ENCODE data around the gene PDPN.
"Not testable (repeated sequence)": the region's sequence is repeated elsewhere in the genome, so short reads cannot be mapped to it uniquely, and the experiment has no call there.

The PDPN gene, protein sequence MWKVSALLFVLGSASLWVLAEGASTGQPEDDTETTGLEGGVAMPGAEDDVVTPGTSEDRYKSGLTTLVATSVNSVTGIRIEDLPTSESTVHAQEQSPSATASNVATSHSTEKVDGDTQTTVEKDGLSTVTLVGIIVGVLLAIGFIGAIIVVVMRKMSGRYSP

DNA sequence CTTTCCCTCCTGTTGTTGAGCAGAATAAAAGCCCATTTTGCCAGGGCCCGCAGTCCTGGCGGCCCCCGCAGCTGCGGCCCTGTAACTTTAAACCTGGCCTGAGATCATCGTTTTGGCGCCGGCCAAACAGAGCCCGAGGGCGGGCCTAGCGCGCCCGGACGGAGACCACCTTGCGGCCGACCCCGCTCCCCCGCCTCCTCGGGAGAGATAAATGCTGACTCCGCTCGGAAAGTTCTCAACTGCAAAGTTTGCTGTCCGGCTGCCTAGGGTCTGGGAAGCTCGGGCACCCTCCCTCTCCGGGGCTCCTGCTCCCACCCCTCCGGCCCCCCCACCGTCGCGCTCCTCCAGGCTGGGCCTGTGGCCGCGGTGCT lies at the start of gene PDPN:
Gene PDPN, plus strand, starts transcription at position 238 of the 371 bp plus-strand sequence. CDS start 202 bp downstream, outside the sequence.
- DNase-seq (ENCODE audit: low read depth, low spot score), result no peak

DNA sequence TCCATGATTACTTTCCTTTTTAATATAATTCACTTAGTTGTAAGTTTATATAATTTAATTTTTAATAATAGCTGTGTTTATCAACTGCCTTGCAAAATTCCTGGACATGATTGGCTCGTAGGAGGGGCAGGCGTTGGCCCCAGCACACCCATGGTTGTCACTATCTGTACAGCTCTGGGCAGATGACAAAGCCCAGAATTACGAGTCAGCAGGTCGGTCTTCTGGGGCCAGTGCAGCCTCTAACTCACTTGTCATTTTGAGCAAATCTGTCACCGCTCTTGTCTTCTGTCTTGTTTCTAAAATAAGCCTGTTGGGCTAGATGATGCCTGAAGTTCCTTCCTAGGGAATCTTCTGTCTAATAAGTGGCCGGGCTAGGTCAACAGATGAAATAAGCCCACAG lies 48.4 kb upstream of the PDPN start:
- DNase-seq (ENCODE audit: low read depth, low spot score), result no peak

DNA sequence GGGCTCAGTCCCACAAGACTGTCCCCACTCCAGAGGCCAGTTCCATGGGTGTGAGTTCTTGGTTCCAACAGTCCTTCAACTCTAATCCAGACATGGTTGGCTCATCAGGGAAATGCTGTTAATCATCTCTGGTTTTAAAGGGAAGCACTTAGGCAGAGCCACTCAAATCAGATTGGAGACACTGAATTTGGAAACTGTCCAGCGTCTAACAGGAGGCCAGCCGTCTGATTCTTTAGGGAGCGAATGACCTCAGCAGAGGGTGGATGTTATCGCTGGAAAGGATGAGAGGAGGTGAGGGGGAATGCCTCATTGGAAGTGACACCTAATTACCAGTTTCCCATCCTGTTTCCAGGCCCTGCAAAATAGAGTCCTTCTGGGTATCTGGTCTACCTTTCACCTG lies 47.1 kb upstream of the PDPN start:
- no peak for DNase-seq (ENCODE audit: low read depth, low spot score)

DNA sequence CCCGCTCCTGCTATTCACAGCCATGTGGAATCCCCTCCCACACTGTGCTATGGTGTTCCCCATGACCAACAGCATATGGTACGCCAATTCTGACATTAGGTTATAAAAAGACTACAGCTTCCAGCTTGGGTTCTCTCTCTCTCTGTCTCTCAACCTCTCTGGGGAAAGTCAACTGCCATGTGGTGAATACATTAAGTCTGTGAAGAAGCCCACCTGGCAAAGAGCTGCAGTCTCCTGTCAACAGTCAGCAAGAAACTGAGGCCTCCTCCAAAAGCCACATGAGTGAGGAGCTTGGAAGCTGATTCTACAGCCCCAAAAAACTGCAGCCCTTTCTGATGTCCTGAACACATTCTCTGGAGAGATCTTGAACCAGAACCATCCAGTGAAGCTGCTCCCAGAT lies 44.8 kb upstream of the PDPN start:
- no peak for DNase-seq (ENCODE audit: low read depth, low spot score)

DNA sequence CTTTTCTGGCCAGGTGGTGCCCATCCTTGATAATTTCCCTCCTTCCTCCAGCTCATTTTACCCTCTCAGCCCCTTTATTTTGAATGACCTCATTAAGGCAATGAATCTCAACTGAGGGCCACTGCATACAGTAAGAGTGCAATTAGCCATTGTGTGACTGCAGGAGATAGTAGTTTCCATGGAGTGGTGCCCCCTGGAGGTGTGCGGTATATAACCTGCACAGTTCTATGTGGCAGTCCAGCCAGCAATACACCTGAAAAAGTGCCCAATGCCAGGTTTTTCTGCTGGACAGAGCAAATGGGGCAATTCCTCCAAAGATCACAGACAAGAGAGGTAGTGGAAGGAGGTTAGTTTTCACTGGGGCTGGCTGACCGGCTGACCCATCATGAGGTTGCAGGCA lies 43.9 kb upstream of the PDPN start:
- no peak for DNase-seq (ENCODE audit: low read depth, low spot score)

DNA sequence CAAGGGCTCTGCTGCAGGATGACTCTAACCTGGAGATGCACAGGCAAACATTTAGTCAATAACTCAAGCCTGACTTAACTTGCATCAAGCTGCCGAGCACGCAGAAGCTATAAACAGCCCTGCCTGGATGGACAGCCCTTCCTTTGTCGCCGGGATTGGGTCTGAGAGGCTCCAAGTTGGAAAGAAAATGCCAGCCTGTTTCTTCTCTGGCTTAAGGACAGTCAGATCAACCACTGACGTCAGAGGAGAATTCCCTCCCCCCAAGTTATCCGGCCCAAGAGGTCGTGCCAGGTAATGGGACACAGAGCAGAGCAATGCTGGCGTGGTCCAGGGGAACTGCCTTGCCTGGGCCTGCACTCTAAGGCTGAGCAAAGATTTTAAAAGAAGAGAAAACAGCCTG lies 42.8 kb upstream of the PDPN start:
- no peak for DNase-seq (ENCODE audit: low read depth, low spot score)

DNA sequence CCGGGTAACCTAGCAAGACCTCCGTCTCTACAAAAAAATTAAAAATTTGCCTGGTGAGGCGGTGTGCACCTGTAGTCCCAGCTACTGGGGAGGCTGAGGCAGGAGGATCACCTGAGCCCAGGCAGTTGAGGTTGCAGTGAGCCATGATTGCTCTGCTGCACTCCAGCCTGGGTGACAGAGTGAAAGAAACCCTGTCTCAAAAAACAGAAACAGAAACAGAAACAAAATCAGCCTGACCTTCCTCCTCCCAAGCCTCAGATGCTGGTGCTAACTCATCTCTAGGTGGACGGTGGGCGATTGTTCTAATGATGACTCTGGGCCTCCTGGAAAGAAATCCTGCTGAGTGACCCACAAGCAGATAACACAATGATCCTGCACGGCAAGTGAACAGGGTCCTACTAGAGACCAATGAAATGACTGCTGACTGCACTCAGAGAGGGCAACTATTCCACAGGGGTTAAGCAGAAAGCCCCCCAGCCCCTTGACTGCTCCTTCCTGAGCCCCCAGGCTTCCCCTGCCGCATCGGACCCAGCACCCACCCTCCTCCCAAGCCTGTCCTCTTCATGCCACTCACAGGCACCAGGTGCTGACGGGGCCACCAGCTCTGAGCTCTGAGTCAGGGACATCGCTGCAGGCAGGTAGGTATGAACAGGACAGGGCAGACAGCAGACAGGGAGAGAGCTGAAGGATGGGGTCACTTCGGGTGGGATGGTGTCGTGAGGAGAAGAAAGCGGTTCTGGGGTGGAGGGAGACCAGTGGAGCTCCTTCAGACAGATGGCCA lies 42.0 kb upstream of the PDPN start:
- DNase-seq (ENCODE audit: low read depth, low spot score), result no peak

DNA sequence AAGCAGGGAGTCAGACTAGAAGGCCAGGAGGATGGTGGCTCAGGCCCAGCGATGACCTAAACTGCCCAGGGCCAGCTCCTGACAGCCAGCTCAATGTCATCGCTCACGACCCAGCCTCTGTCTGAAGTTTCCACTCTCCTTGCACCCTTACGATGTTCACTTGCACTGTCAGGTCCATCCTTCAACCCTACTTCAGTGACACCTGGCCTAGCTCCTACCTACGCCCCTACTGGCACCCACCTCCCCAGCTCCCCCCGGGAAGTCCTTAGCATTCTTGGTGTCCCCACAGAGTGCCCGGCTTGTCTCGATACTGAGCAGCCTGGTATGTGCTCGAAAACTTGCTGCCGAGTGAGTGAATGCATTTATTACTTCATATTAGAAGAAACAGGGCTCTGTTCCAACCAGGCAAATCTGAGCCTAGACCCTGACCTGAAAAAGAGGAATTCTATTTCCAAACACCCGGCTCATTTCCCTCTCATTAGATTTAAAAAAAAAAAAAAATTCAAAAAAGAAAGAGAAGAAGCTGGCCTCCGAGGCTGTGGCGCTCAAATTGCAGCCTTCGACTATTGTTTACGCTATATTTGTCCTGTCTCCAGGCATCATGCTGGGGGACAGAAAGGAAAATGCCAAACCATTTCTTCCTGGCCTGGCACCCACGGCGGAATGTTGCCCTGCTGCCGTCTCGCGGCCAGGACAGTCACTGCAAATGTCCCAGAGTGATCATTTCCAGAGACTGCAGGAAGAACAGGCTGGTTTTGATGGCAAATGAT lies 40.0 kb upstream of the PDPN start:
- no peak for DNase-seq (ENCODE audit: low read depth, low spot score)

DNA sequence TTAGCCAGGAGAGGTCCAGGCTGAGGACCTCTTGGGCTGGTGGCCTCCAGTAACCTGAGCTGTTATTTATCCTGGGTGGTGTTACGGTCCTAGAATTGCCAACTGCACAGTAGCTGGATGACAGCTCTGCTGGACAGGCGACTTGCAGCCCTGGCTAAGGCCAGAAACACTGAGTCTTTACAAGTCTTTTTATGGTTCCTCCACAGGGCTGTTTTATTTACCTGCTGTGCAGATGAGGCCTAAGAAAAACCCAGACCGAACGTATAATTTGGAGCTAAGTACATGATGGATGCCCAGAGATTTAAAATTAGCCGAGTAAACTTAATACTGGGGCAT lies 39.4 kb upstream of the PDPN start:
- no peak for DNase-seq (ENCODE audit: low read depth, low spot score)

DNA sequence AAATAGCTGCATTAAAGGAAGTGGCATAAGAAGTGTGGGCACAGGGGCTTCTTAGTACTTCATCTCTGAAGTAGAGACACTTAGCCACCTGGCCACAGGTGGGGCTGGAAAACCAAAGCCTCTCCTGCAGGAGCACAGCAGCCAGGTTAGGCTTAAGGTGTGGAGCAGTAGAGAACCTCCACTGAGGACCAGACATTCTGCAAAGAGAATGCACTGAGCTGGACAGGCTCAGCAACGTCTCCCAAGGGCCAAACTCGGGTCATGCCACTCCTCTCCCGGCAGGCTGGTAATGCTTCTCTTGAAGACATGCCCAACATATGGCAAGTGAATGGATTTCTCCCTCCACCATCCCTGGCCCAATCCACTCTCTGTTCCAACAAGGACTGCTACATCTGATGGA lies 36.8 kb upstream of the PDPN start:
- DNase-seq (ENCODE audit: low read depth, low spot score), result no peak

DNA sequence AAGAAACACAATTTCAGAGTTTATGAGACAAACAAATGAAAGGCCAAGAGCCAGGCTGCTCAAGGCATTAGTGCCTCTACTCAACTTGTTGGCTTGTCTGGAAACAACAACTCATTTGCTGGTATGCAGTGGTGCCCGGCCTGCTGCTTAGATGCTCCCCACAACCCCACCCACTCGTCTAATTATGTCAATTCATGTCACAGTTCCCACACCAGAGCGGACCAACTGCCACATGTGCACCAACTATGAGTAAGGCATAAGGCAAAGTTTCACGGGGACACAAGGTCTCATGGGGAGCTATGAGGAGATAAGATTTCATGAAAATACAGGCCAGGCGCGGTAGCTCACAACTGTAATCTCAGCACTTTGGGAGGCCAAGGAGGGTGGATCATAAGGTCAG lies 35.4 kb upstream of the PDPN start:
- DNase-seq (ENCODE audit: low read depth, low spot score), result no peak

DNA sequence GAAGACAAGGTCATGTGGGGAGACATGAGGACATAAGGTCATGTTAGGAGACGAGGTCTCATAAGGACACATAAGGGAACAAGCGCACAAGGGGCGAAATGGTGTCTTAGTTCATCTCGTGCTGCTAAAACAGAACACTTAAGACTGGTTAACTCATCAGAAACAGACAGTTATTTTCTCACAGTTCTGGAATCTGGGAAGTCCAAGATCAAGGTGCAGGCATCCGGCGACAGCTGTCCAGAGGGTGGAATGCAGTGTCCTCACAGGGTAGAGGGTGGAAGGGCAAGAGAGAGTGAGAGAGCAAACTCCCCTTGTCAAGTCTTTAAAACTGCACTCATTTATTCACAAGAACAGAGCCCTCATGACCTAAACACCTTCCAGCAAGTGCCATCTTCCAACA lies 34.6 kb upstream of the PDPN start:
- DNase-seq (ENCODE audit: low read depth, low spot score), result no peak

DNA sequence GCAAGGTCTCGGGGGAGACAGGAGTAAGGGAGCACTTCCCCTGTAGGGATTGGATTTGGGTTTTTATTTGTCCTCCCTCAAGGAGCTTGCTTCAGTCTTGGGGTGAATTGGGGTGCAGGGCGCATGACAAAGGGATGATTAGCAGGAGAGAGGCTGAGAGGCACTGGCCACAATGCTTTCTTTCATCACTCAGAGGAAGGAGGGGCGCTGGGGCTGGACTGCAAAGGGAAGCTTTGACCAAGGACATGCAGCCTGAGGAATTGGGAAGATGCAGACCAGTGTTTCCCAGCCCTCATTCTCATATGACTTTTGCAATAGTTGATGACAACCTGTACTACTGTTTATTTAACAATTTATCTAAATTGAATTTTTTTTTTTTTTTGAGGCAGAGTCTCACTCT lies 34.1 kb upstream of the PDPN start:
- no peak for DNase-seq (ENCODE audit: low read depth, low spot score)

DNA sequence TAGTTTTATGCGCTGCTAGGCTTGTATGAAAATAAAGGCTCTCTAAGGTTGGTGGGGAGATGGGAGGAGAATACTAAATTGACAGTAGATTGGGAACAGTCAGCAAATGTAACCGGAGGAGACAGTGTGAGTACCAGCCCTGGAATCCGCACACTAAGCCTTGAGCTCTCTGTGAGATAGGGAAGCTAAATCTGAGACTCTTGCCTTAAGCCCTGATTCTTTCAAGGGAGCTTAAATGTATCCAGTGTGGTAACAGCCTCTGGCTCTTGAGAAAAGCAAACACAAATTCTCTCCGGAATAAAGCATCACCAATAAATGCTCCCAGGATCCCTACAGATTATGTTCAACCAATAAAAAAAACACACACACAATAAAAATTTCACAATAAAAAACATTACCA lies 33.0 kb upstream of the PDPN start:
- no peak for DNase-seq (ENCODE audit: low read depth, low spot score)

DNA sequence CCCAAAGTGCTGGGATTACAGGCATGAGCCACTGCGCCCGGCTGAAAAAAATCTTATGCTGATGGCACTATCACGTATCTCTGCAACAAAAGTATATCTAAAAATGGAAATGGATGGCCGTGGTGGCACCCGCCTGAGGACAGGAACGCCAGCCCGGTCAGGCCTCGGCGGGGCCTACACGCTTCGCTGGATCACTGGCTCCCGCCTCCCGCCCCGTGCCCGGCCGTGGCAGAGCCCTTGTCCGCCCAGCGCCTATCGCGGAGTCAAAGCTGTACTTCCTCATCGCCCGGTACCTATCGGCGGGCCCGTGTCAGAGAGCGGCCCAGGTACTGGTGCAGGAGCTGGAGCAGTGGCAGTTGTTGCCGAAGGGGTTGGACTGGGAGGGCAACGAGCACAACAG lies 28.8 kb upstream of the PDPN start:
- no peak for DNase-seq (ENCODE audit: low read depth, low spot score)

DNA sequence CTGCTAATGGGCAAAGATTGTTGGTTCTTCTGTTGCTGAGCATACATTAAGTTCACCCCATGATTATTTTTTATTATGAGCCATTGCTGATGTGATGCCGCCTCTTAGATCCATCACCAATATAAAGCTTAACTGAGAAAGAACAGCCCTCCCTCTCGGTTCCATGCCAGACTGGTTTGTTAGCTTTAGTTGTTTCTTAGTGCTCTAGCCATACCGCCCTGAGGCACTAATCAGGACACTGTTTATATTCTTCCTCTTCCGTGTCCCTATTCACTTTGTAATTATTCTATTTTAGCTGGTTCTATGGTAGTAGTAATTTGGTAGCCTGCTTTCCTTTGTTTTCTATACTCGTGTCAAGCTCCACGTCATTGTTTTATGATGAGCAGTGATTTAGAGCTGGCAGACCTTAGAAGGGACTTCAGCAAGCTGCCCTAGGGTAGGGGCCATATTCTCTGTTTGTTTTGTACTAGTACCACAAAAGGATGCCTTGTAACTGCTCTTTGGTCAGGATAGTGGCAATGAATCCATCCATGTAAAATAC lies 27.3 kb upstream of the PDPN start:
- no peak for DNase-seq (ENCODE audit: low read depth, low spot score)

DNA sequence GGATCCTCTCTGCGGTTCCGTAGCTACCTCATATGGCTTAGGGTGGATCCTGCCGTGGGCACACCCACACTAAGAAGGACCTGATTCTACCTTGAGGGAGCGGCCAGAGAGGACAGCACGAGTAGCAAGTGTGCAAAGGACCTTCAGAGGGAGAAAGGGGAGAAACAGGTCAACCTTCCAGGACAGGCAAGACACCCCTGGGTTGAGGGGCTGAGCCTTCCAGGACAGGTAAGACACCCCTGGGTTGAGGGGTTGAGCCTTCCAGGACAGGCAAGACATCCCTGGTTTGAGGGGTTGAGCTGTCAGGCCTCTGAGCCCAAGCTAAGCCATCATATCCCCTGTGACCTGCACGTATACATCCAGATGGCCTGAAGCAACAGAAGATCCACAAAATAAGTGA lies 23.1 kb upstream of the PDPN start:
- DNase-seq (ENCODE audit: low read depth, low spot score), result no peak

DNA sequence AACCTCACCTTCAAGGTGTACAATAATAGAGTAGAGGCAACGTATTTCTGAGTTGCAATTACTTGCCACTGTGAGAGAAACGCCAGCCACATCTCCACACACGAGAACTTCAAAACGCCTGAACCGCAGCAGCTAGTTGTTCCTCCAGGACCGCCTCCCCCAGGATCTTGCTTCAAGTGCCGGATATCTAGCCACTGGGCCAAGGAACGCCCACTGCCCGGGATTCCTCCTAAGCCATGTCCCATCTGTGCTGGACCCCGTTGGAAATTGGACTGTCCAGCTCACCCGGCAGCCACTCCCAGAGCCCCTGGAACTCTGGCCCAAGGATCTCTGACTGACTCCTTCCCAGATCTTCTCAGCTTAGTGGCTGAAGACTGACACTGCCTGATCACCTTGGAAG lies 20.7 kb upstream of the PDPN start:
- not testable (repeated sequence) for DNase-seq (ENCODE audit: low read depth, low spot score)

DNA sequence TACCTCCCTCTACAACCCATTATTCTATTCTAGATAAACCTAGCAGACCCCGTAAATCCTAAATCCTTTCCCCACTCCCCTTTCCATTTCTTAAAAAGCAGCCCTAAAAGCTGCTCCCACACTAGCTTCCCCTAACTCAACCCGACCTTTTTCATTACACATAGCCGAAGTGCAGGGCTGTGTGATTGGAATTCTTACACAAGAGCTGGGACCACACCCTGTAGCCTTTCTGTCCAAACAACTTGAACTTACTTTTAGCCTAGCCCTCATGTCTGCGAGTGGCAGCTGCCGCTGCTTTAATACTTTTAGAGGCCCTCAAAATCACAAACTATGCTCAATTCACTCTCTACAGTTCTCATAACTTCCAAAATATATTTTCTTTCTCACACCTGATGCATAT lies 19.6 kb upstream of the PDPN start:
- DNase-seq (ENCODE audit: low read depth, low spot score), result no peak

DNA sequence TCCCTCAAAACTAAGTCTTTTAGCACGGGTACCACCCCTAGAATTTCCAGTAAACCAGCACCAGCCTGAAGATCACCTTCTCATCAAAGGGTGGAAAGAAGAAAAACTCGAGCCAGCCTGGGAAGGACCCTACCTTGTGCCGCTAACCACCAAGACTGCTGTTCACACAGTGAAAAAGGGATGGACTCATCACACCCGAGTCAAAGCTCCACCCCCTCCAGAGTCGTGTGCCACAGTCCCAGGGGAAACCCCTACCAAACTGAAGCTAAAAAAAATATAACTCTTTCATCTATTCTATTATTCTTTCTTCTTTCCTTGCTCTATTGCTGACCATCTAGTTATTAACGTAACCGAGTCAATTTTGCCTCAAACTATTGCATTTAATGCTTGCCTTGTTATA lies 13.2 kb upstream of the PDPN start:
- DNase-seq (ENCODE audit: low read depth, low spot score), result not testable (repeated sequence)

DNA sequence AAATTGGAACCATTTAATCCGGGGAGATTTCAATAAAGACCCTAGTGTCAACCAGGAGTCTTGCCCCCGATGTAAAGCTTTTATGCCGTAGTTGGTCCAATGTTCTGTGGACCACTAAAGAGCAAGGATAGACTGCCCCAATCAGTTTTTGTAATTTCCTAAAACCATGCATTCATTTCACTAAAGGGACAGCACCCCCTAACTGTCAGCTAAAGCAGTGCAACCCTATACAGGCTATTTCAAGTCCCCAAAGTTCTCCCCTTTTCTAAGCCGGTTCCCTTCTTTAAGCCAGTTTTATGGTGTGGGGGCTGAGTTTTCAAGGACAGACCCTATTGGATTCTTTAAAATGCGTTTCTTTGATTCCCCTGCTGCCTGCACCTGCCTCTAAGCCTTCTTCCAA lies 12.7 kb upstream of the PDPN start:
- DNase-seq (ENCODE audit: low read depth, low spot score), result no peak

DNA sequence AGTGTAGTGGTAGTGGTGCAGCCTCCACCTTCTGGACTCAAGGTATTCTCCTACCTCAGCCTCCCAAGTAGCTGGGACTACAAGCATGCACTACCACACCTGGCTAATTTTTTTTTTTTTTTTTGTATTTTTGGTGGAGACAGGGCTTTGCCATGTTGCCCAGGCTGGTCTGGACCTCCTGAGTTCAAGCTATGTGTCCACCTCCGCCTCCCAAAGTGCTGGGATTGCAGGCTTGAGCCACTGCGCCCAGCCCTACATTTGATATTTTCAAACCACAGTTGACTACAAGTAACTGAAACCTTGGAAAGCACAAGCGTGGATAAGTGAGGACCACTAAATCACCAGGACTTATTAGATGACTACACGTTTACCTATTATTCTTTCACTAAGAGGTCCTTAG lies 10.0 kb upstream of the PDPN start:
- no peak for DNase-seq (ENCODE audit: low read depth, low spot score)

DNA sequence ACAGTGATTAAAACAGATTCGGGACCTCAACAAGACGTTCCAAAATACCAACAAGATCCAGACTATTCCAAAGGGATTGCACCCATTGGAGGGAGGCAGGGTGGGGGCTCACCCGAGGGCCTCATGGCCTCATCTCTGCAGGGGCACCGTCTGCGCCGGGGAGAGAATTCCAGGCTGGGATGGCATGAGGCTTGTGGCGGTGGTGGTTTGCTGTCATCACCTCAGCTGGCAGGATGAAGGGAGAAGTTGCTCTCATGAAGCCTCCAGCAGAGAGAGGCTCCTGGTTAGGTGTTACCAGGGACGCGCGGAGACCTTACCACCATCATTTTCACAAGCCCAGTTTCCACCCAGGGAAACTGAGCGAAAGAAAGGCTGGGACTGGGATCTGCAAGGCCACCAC lies 6.7 kb upstream of the PDPN start:
- no peak for DNase-seq (ENCODE audit: low read depth, low spot score)
